NCI-H2196 treated with DMSO at 0.1 percent for 48 hours (cell line): ENCODE results near the gene WNT3A.

Source experiments
- DNase-seq: peaks from one replicate; lab custom pipeline; 2025; ENCODE audit not compliant: unreplicated experiment; lab: John Stamatoyannopoulos, UW

WNT3A gene

GRCh38 chr1:228046421-228047182 is 39.8 kb downstream of the WNT3A start:
- no peak for DNase-seq

DNA sequence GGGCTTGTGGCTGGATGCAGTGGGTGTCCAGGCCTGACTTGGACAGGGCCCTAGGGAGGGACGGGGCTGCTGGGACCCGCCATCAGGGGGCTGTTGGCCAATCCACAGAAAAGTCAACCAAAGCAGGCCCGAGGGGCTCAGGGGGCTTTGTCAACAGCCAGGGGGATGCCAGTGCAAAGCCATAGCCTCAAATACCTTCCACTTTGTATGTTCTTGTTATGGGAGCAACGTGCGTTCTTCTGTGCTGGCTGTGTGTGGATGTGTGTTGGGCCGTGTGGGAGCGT is 40.3 kb downstream of the WNT3A start:
- no peak for DNase-seq

DNA sequence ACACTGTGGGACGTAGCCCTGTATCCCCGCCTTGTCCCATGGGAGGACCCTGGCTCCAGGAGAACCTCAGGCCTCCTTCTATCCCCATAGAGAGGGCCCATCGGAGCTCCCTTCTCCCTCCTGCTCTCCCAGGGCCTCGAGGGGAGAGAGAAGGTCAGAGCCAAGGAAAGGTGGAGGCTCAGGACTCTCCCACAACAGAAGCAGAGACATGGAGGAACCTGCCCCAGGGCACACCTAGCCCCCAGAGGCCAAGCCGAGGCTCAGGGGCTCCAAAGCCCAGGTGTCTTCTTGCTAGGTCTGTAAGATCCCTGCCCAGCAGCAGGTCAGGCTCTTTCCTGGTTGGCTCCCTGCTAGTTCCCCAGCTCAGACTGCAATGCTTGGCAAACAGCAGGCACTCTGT is 41.3 kb downstream of the WNT3A start:
- no peak for DNase-seq

DNA sequence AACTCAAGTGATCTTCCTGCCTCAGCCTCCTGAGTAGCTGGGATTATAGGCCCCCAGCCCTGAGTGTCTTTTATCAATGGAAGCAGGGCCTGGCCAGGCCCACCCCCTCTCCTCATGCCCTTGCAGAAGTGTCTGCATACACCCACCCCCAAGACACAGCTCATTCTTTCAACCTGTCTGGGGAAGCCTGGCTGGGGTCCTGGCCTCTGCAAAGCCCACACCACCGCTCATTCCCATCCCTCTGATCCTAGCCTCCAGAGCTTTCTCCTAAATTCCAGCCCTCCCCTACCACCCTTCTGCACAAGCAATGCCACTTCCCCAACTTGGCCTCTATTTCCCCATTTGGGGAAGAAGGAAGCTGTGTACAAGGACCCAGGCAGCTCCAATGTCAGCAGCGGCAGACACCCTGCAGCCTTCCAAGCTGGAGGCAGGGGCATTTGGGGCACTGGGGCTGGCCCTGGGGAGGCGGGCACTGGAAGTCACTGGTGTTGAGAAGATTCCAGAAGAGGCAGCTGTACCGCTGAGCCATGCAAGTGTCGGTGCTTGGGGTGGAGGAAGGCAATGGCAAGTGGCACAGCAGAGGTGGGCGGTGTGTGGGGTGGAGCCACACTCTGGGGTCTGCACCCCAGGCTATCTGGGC is 42.0 kb downstream of the WNT3A start:
- no peak for DNase-seq

GRCh38 chr1:228050571-228051231 is 43.9 kb downstream of the WNT3A start:
- no peak for DNase-seq

- no peak for DNase-seq
Observed at GRCh38 chr1:228058172-228058948, 51.6 kb downstream of the WNT3A start.

GRCh38 chr1:228058949-228059633 is 52.3 kb downstream of the WNT3A start:
- no peak for DNase-seq

GRCh38 chr1:228059634-228060457 is 53.0 kb downstream of the WNT3A start:
- no peak for DNase-seq

GRCh38 chr1:228060458-228061190 is 53.8 kb downstream of the WNT3A start:
- DNase-seq: no peak

DNA sequence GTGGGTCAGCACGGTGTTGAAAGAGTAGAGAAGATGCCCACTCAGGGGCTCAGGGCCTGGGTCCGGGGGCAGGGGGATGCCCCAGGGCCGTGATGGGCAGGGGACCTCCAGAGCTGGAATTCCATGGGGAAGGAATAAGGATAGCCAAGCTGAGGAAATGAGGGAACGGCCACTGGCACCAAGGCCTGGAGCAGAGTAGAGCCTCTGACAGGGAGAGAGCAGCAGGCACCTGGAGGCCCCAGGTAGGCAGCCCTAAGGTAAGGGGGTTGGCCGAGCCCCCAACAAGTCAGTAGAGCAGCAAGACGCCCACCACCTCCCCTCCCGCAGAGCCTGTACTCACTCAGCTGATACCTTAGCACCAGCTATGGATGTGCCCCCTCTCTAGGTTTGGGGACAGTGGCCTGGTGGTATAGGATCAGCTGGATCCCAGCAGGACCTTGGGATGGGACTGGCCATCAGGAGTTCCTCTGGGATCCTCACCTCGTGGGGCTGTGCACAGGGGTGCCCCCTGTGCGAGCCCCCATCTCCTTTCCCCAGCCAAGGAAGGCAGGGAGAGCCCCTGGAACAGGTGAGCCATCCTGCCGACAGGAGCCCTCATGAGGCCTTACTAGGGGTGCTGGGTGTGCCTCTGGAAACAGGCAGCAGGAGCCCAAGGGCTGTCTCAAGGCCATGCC is 54.8 kb downstream of the WNT3A start:
- DNase-seq: no peak

DNA sequence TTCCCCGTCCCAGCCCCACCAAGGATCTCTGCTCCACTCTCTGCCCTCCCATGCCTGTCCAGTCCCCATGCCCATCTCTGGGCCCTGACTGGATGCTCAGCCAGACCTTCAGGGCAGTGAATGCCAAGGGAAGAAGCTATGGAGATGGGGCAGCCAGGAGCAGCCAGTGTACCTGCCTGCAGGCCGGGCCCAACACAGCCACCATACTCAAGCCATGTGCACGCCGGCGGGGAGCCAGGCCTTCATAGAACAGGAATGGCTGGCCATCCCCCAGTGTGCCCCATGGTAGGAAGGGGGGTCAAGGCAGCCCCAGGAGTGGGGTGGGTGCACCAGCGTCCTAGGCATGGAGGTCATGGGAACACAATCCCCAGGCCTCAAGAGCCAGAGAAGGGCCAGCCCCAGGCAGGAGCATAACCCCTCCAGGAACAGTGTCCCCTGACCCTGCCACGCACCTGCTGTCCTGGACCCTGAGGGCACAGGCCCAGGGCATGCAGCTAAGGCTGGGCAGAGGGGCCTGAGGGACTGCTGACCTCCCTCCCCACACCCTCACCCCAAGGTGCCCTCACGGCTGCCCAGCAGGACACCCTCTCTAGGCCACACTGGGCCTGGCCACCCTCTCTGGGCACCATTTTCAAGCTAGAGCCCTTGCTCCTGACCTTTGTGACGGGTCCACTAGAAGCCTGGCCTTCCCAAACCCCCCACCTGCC is 55.4 kb downstream of the WNT3A start:
- no peak for DNase-seq

GRCh38 chr1:228062812-228063211 is 56.0 kb downstream of the WNT3A start:
- no peak for DNase-seq

DNA sequence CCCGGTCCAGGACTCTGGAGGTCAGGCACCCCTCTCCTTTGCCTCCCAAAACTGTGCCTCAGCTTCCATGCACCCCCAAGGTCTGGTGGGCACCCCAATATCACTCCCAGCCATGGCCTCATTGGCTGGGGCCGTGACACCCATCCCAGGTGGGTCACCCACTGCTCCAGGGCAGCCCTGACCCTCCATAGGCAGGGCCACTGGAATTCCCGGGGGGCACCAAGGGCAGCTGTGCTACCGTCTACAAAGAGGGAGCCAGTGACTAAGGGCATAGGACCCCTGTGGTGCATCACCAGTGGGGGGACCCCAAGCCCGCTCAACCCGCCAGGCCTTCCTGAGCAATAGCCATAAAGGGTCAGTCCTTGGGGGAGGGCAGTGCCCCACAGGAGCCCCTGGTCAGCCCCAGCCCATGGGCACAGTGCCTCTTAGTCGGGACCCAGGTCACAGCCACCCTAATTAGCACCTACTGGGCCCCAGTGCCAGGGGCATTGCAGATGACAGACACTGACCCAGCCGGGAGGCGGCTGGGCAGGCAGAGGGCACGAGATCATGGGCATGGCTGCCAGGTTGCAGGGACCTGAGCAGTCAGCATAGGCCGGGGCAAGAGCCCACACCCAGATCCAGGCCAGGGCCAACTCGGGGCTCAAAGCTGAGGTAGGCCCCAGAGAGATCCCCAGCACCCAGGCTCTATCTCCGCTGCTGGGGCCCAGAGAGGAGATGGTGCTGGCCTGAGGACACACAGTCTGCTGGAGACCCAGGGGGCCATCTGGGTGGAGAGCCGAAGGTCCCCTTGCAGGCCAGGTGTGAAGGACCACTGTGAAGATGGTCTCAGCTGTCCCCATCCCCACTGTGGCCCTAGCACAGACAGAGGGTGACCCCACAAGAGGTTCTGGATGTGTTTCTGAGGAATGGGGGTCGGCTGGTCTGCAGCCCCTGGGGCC is 56.7 kb downstream of the WNT3A start:
- DNase-seq: no peak

- no peak for DNase-seq
Observed at GRCh38 chr1:228064296-228064695, 57.5 kb downstream of the WNT3A start.

- no peak for DNase-seq
Observed at GRCh38 chr1:228064741-228065542, 58.1 kb downstream of the WNT3A start.

DNA sequence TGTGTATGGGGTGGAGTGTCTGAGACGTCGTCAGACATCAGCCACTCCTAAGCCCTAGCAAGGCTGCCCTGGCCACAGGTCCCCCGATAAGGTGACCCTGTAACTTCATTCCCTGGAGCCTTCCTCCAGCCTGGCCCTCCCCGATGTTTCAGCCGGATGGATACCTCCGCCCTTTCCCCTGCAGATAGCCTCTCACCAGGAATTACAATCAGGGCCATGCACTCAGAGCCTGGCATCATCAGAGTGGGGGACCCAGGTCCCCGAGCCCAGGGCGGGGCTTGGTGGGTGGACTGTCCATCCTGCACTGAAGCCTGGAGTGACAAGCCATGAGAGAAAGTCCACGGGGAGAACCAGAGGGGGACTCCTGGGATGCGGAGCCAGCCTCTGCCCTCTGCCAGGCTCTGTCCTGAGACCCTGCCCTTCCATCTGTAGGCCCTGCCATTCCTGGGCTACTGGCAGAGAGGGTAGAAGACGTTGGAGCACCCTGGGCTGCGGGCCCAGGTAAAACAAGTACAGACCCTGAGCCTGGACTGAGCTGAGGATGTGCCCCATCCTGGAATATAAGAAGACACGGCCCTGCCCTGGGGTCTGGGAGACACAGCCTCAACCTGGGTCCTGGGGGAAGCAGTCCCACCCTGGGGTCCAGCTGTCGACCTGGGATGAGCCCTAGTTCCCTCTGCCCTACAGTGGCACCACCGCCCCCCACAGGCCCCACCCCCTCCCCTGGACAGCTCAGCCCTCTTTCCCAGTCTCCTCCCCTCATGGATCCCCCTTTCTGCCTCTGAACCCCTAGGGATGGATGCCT is 58.9 kb downstream of the WNT3A start:
- no peak for DNase-seq
